H1 (cell line): ENCODE measurements around the gene ACOD1. TPM values are rescaled to one million over a fixed set of nuclear protein-coding genes. Genes with fewer than 3 reads are reported as not detected.

Experiments used
- CTCF ChIA-PET: fragments of 300-600 bp; sonication (Branson Sonifier 250); formaldehyde crosslinking; loops from one replicate; lab custom pipeline; 2021; ENCODE audit not compliant: partially characterized antibody; lab: Charles Lee
- POLR2A ChIA-PET: fragments of 300-600 bp; sonication (Branson Sonifier 250); formaldehyde crosslinking; loops from one replicate; lab custom pipeline; 2021; ENCODE audit warnings: inconsistent platforms; ENCODE audit not compliant: partially characterized antibody; lab: Charles Lee
- DNase-seq, 2 experiments: peaks; one replicate each; pipeline versions ENCODE4 v3.0.0 to v3.0.0-alpha.2; 2010 to 2022; ENCODE audit warnings: low spot score in 2 of 2, low read depth in 1 of 2, mixed read lengths in 1 of 2
- FAIRE-seq: peaks from 2 replicates; lab custom pipeline; 2011; peaks lifted over from hg19 to GRCh38; lab: Jason Lieb, UNC
- H2AFZ ChIP-seq: 2 replicates; pipeline ENCODE4 v1.8.1; 2012; ENCODE audit warnings: low read length, inconsistent platforms
- H2AK5ac ChIP-seq: 2 replicates; pipeline ENCODE4 v1.6.1; 2013; ENCODE audit warnings: low read depth, low read length
- H2BK120ac ChIP-seq: replicated peaks from 2 replicates; pipeline ENCODE3; 2013; ENCODE audit warnings: low read depth, low read length, inconsistent platforms
- H2BK12ac ChIP-seq: 2 replicates; pipeline ENCODE4 v1.6.1; 2013; ENCODE audit warnings: low read depth, low read length
- H2BK15ac ChIP-seq: 2 replicates; pipeline ENCODE4 v1.6.1; 2013; ENCODE audit warnings: low read length
- H2BK20ac ChIP-seq: 2 replicates; pipeline ENCODE4 v1.6.1; 2013; ENCODE audit warnings: low read length
- H2BK5ac ChIP-seq: 2 replicates; pipeline ENCODE4 v1.6.1; 2013; ENCODE audit warnings: low read depth, low read length
- H3K14ac ChIP-seq: 2 replicates; pipeline ENCODE4 v1.6.1; 2013; ENCODE audit warnings: inconsistent platforms; ENCODE audit not compliant: insufficient read length
- H3K18ac ChIP-seq: 2 replicates; pipeline ENCODE4 v1.6.1; 2013; ENCODE audit warnings: low read length; ENCODE audit errors: extremely low read depth
- H3K23ac ChIP-seq: 2 replicates; pipeline ENCODE4 v1.6.1; 2013; ENCODE audit warnings: inconsistent platforms; ENCODE audit not compliant: insufficient read length
- H3K23me2 ChIP-seq: 2 replicates; pipeline ENCODE4 v1.6.1; 2013; ENCODE audit warnings: low read depth, low read length
- H3K27ac ChIP-seq: 2 replicates; pipeline ENCODE4 v1.6.1; 2011; ENCODE audit warnings: low read depth, low read length, inconsistent platforms
- H3K27me3 ChIP-seq, 4 experiments: replicated peaks in 1 of 4; 1 replicate in 1 of 4; 2 replicates in 3 of 4; pipeline versions ENCODE4 v1.6.1 to v1.8.1; 2011 to 2013; ENCODE audit warnings: low read length in 3 of 4, mild to moderate bottlenecking in 3 of 4, inconsistent platforms in 2 of 4, mixed read lengths in 2 of 4, moderate library complexity in 1 of 4; ENCODE audit not compliant: control insufficient read depth in 3 of 4, insufficient read depth in 3 of 4; ENCODE audit errors: extremely low read depth in 1 of 4
- H3K36me3 ChIP-seq, 4 experiments: 2 replicates each; pipeline versions ENCODE4 v1.6.1 to v1.8.1; 2011 to 2013; ENCODE audit warnings: mild to moderate bottlenecking in 4 of 4, low read length in 3 of 4, moderate library complexity in 2 of 4, control low read depth in 1 of 4, inconsistent platforms in 1 of 4; ENCODE audit not compliant: insufficient read depth in 4 of 4, control insufficient read depth in 2 of 4
- H3K4ac ChIP-seq: replicated peaks from 2 replicates; pipeline ENCODE3; 2013; ENCODE audit warnings: low read length, low read depth, mixed read lengths, inconsistent platforms; ENCODE audit not compliant: insufficient read length
- H3K4me1 ChIP-seq, 4 experiments: replicated peaks in 1 of 4; 1 replicate in 1 of 4; 2 replicates in 3 of 4; pipeline versions ENCODE4 v1.6.1 to v1.8.1; 2011 to 2013; ENCODE audit warnings: low read length in 3 of 4, inconsistent platforms in 2 of 4, mixed read lengths in 1 of 4; ENCODE audit not compliant: insufficient read depth in 4 of 4, control insufficient read depth in 3 of 4
- H3K4me2 ChIP-seq, 2 experiments: 2 replicates each; pipeline versions ENCODE4 v1.6.1 to v1.8.1; 2011 to 2013; ENCODE audit warnings: low read depth in 2 of 2, low read length in 2 of 2, control low read depth in 1 of 2, inconsistent platforms in 1 of 2, mild to moderate bottlenecking in 1 of 2; ENCODE audit not compliant: insufficient read depth in 1 of 2
- H3K4me3 ChIP-seq, 4 experiments: fragments of 200-600, 300-600 bp in 1 of 4; sonication (generic), shearing (Covaris generic), sonication (Bioruptor Twin) in 1 of 4; 2 replicates each; pipeline versions ENCODE4 v1.5.1 to v1.8.1; 2011 to 2016; ENCODE audit warnings: low read length in 4 of 4, low read depth in 3 of 4, control low read depth in 2 of 4, inconsistent platforms in 2 of 4, mild to moderate bottlenecking in 2 of 4, mixed read lengths in 1 of 4, moderate library complexity in 1 of 4; ENCODE audit not compliant: insufficient read depth in 2 of 4; ENCODE audit errors: extremely low read depth in 1 of 4
- H3K56ac ChIP-seq: replicated peaks from 2 replicates; pipeline ENCODE3; 2013; ENCODE audit warnings: low read depth, mild to moderate bottlenecking, mixed read lengths, low read length, inconsistent platforms; ENCODE audit not compliant: insufficient read length
- H3K79me1 ChIP-seq: 2 replicates; pipeline ENCODE4 v1.6.1; 2013; ENCODE audit warnings: low read depth, low read length, control low read depth
- H3K79me2 ChIP-seq, 2 experiments: 2 replicates each; pipeline versions ENCODE4 v1.6.1 to v1.8.1; 2012 to 2013; ENCODE audit warnings: low read length in 2 of 2, mild to moderate bottlenecking in 2 of 2, inconsistent platforms in 1 of 2; ENCODE audit not compliant: insufficient read depth in 2 of 2, control insufficient read depth in 1 of 2
- H3K9ac ChIP-seq, 4 experiments: replicated peaks in 1 of 4; 1 replicate in 1 of 4; 2 replicates in 3 of 4; pipeline versions ENCODE4 v1.6.1 to v1.8.1; 2011 to 2013; ENCODE audit warnings: low read depth in 3 of 4, low read length in 3 of 4, control low read depth in 2 of 4, mild to moderate bottlenecking in 2 of 4, moderate library complexity in 2 of 4, inconsistent platforms in 1 of 4; ENCODE audit errors: extremely low read depth in 1 of 4
- H3K9me3 ChIP-seq, 2 experiments: 2 replicates each; pipeline versions ENCODE4 v1.6.1 to v1.8.1; 2012 to 2013; ENCODE audit warnings: mild to moderate bottlenecking in 2 of 2, moderate library complexity in 2 of 2, control low read depth in 1 of 2, inconsistent platforms in 1 of 2, low read depth in 1 of 2, low read length in 1 of 2, mixed read lengths in 1 of 2; ENCODE audit not compliant: insufficient read depth in 2 of 2
- H4K20me1 ChIP-seq, 2 experiments: replicated peaks in 1 of 2; 2 replicates each; pipeline versions ENCODE3 to v1.8.1; 2011 to 2013; ENCODE audit warnings: inconsistent platforms in 2 of 2, low read length in 2 of 2, mild to moderate bottlenecking in 1 of 2; ENCODE audit not compliant: insufficient read depth in 2 of 2, control insufficient read depth in 1 of 2
- H4K5ac ChIP-seq: 2 replicates; pipeline ENCODE4 v1.6.1; 2013; ENCODE audit warnings: low read length, low read depth, mixed read lengths, inconsistent platforms; ENCODE audit not compliant: insufficient read length
- H4K8ac ChIP-seq: 2 replicates; pipeline ENCODE4 v1.8.0; 2013; ENCODE audit warnings: mild to moderate bottlenecking, moderate library complexity, low read length, inconsistent platforms; ENCODE audit not compliant: insufficient read depth; ENCODE audit errors: extremely low read depth
- H4K91ac ChIP-seq: replicated peaks from 2 replicates; pipeline ENCODE3; 2013; ENCODE audit warnings: low read length, mixed read lengths, inconsistent platforms; ENCODE audit not compliant: insufficient read length
- EZH2 ChIP-seq: fragments of 200-600 bp; sonication (generic); IDR thresholded peaks from 2 replicates; pipeline ENCODE4 v1.7.1; 2012; ENCODE audit warnings: low read depth, mild to moderate bottlenecking, moderate library complexity, low read length, inconsistent platforms; ENCODE audit not compliant: severe bottlenecking
- SIN3A ChIP-seq, 2 experiments: IDR thresholded peaks in 1 of 2; conservative IDR thresholded peaks in 1 of 2; 2 replicates each; pipeline ENCODE4 v1.6.1; 2011 to 2012; ENCODE audit warnings: low read length in 2 of 2, improper control_type of control experiment in 1 of 2, low read depth in 1 of 2, mild to moderate bottlenecking in 1 of 2
- SP4 ChIP-seq: IDR thresholded peaks from 2 replicates; pipeline ENCODE4 v1.6.1; 2012; ENCODE audit warnings: low read length, inconsistent platforms
- WGBS, 2 experiments: shearing (Covaris generic) in 1 of 2; methylation state at CpG; one replicate each; pipeline versions ENCODE4 v1.1.6 to v1.1.7; 2013 to 2015; ENCODE audit warnings: low lambda C conversion rate in 2 of 2, mixed read lengths in 2 of 2, inconsistent platforms in 1 of 2, low coverage in 1 of 2, missing lambda C conversion rate in 1 of 2; ENCODE audit not compliant: insufficient replicate concordance in 2 of 2, insufficient coverage in 1 of 2, insufficient read length in 1 of 2; ENCODE audit errors: extremely low coverage in 1 of 2, missing lambda C conversion rate in 1 of 2; 5-methylcytosine and 5-hydroxymethylcytosine counted together
- polyA plus RNA-seq, 7 experiments: library from polyadenylated mRNA; depleted of rRNA in 3 of 7; stranded (reverse) in 5 of 7; unstranded in 2 of 7; fragments of >200 nt in 5 of 7; fragments of 200-250 nt in 2 of 7; gene quantifications; 1 replicate in 5 of 7; 2 replicates in 1 of 7; 4 replicates in 1 of 7; pipeline versions ENCODE4 v1.2.1 to v1.2.3, GENCODE V29; 2011 to 2013; ENCODE audit warnings: missing spikeins in 2 of 7, mixed read lengths in 2 of 7
- total RNA-seq: library from RNA; stranded (reverse); fragmentation: NEBNext Ultra II Directional; extraction: Animal tissue kit (Norgen Biotek cat#: 25700); gene quantifications from 2 replicates; pipeline ENCODE4 v1.2.1, GENCODE V29; 2021

The ACOD1 gene
- total and polyA plus RNA-seq, 2 of the 8 experiments (the other 6 are each of a cell fraction or from before 2014, with no cell fraction given): not detected

DNA sequence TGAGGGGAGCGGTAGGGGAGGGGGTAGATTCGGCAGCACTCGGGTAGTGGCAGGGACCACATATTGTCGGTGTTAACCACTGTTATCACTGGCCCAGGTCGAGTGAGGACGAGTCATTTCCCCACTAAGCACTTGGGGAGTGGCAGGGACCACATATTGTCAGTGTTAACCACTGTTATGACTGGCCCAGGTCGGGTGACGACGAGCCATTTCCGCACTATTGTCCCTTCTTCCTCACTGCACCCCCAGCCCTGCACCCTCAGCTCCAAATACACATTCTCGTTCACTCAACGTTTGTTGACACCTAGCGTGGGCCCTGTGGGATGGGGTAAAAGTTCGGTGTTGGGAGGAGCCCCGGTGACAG, 43.1 kb downstream of the ACOD1 start:
- H3K4me2 ChIP-seq: peak overlapping the region; percentile 85 to 89
- no peak overlapping the region for H3K27ac ChIP-seq
- H2BK5ac ChIP-seq: no peak overlapping the region
- ChIA-PET CTCF (interaction anchor here (0.7 to 3.9 kb wide), 5 partner anchors 11 to 322 kb away, joined by 3 to 26 read pairs (median 4); no protein-coding TSS in a partner anchor), POLR2A (interaction anchor here (1.3 to 2.0 kb wide), 2 partner anchors 10 to 11 kb away, joined by 4 to 8 read pairs; no protein-coding TSS in a partner anchor)
- H3K9ac ChIP-seq: peak overlapping the region in 3 of 4 experiments; percentile 34 to 50 (median 42); a peak in 6 of 7 replicates
- no peak overlapping the region for H3K23ac ChIP-seq
- H3K27me3 ChIP-seq: no peaks in the 10 kb centered on the region; a peak in 1 of 7 replicates
- H2BK20ac ChIP-seq: no peak overlapping the region
- H3K56ac ChIP-seq: no peak overlapping the region
- peaks cover 8% of the 10 kb centered on the region for H3K23me2 ChIP-seq
- no peaks in the 10 kb centered on the region for H3K9me3 ChIP-seq
- no peak overlapping the region for H3K4ac ChIP-seq
- peaks cover 0 to 3% (median 0%) of the 10 kb centered on the region in 4 experiments; a peak in 1 of 8 replicates for H3K36me3 ChIP-seq
- peaks cover 0 to 3% of the 10 kb centered on the region in 2 experiments; a peak in 1 of 4 replicates for H3K79me2 ChIP-seq
- TF ChIP-seq SP4 (no peak), SIN3A (conservative IDR thresholded peaks at IDR 0.05 in 1 of 2, IDR thresholded peaks at IDR 0.05 in 1 of 2; ENCODE audit: low read depth in 1 of 2, low read length in 2 of 2) (no peak), EZH2 (no peak)
- WGBS, 2 experiments: 40% methylated on average over 15 of the region's 15 CpGs; no CpG with 5 or more reads in 1 of the 2 experiments
- no peak overlapping the region for H3K18ac ChIP-seq
- FAIRE-seq (no peak), DNase-seq (no peak)
- H2AK5ac ChIP-seq: no peak overlapping the region
- H3K4me3 ChIP-seq: peak overlapping the region; percentile 66 to 87 (median 82)
- H3K14ac ChIP-seq: no peak overlapping the region
- H2BK15ac ChIP-seq: no peak overlapping the region
- H4K8ac ChIP-seq: peak overlapping the region; percentile 47
- H3K79me1 ChIP-seq: no peaks in the 10 kb centered on the region
- H4K20me1 ChIP-seq: no peaks in the 10 kb centered on the region
- H4K91ac ChIP-seq: no peak overlapping the region
- peaks cover 0 to 8% (median 4%) of the 10 kb centered on the region in 4 experiments; a peak in 4 of 7 replicates for H3K4me1 ChIP-seq
- 0 out of 2 replicates have a peak overlapping the region, but pooled peaks have one; percentile 76 for H2BK12ac ChIP-seq
- H2BK120ac ChIP-seq: no peak overlapping the region
- peak overlapping the region; percentile 65 for H4K5ac ChIP-seq
- peak overlapping the region; percentile 74 for H2AFZ ChIP-seq
